UCSD-AML1 (cell line): ENCODE data around the gene WDR93.

Source experiments
- DNase-seq: peaks from one replicate; lab custom pipeline; 2025; ENCODE audit not compliant: unreplicated experiment; lab: John Stamatoyannopoulos, UW

The WDR93 gene

GRCh38 chr15:89747708-89748682 is 57.4 kb downstream of the WDR93 start:
- no peak for DNase-seq

GRCh38 chr15:89749054-89749453 is 58.4 kb downstream of the WDR93 start:
- DNase-seq = no peak

GRCh38 chr15:89749526-89749925 is 58.9 kb downstream of the WDR93 start:
- DNase-seq = no peak

- no peak for DNase-seq
Measured at GRCh38 chr15:89749951-89750559, 59.4 kb downstream of the WDR93 start.

GRCh38 chr15:89750560-89751542 is 60.2 kb downstream of the WDR93 start, which contains the start of gene MESP1:
Gene MESP1 (minus strand): TSS chr15:89751249. CDS start chr15:89751231, 18 bp downstream.
- peak; percentile 92 for DNase-seq

GRCh38 chr15:89751748-89752147 is 61.1 kb downstream of the WDR93 start:
- no peak for DNase-seq

GRCh38 chr15:89753855-89754254 is 63.2 kb downstream of the WDR93 start:
- DNase-seq = no peak

- no peak for DNase-seq
Measured at GRCh38 chr15:89754361-89755154, 63.9 kb downstream of the WDR93 start.

- no peak for DNase-seq
Measured at GRCh38 chr15:89755701-89756100, 65.1 kb downstream of the WDR93 start.

GRCh38 chr15:89756897-89757296 is 66.3 kb downstream of the WDR93 start:
- no peak for DNase-seq

- DNase-seq = no peak
Measured at GRCh38 chr15:89758283-89758682, 67.7 kb downstream of the WDR93 start.

GRCh38 chr15:89758981-89759380 is 68.4 kb downstream of the WDR93 start:
- DNase-seq = no peak

- no peak for DNase-seq
Measured at GRCh38 chr15:89759835-89760234, 69.2 kb downstream of the WDR93 start.

GRCh38 chr15:89760303-89761008 is 69.8 kb downstream of the WDR93 start:
- peak; percentile 85 for DNase-seq

GRCh38 chr15:89761009-89761831 is 70.6 kb downstream of the WDR93 start:
- DNase-seq = no peak

GRCh38 chr15:89761929-89762328 is 71.3 kb downstream of the WDR93 start:
- no peak for DNase-seq

- no peak for DNase-seq
Measured at GRCh38 chr15:89765694-89766093, 75.1 kb downstream of the WDR93 start.
